Naive thymus-derived CD4-positive, alpha-beta T cell (primary cell): ENCODE measurements around the gene NRN1. TPM values are rescaled to one million over a fixed set of nuclear protein-coding genes. Genes with fewer than 3 reads are reported as not detected.
A peak's percentile ranks its signal among the peaks of the same experiment; 100 is the strongest.

Source experiments
- ATAC-seq: fragments of 150-1000 bp; cut with Tn5 transposase; 2 replicates; pipeline ENCODE4 v1.10.0; 2021; ENCODE audit warnings: mild to moderate bottlenecking, moderate library complexity
- CTCF ChIA-PET: fragments of 350-600 bp; sonication (Branson Sonifier 250); formaldehyde crosslinking; loops from one replicate; lab custom pipeline; 2021; ENCODE audit warnings: antibody characterized with exemption; lab: Charles Lee
- POLR2A ChIA-PET: fragments of 350-600 bp; sonication (Branson Sonifier 250); formaldehyde crosslinking; loops from one replicate; lab custom pipeline; 2021; ENCODE audit warnings: antibody characterized with exemption, inconsistent platforms; lab: Charles Lee
- DNase-seq, 9 donors: peaks; one replicate each; pipeline versions ENCODE4 v3.0.0 to v3.0.0-alpha.2; 2020 to 2022; ENCODE audit warnings: mixed read lengths in 1 of 9
- H3K27ac ChIP-seq: one replicate; pipeline ENCODE4 v1.7.0; 2013; ENCODE audit warnings: mild to moderate bottlenecking, low read depth, low read length, moderate library complexity
- H3K27me3 ChIP-seq, 2 donors: one replicate each; pipeline ENCODE4 v1.7.0; 2013; ENCODE audit warnings: low read length in 2 of 2, mild to moderate bottlenecking in 2 of 2, moderate library complexity in 2 of 2; ENCODE audit not compliant: control insufficient read depth in 2 of 2, insufficient read depth in 2 of 2
- H3K36me3 ChIP-seq, 3 experiments: 1 replicate in 2 of 3; 2 replicates in 1 of 3; pipeline ENCODE4 v1.7.0; 2013; ENCODE audit warnings: low read length in 3 of 3, mild to moderate bottlenecking in 3 of 3, moderate library complexity in 1 of 3; ENCODE audit not compliant: insufficient read depth in 3 of 3, control insufficient read depth in 2 of 3
- H3K4me1 ChIP-seq, 2 donors: one replicate each; pipeline ENCODE4 v1.7.0; 2013; ENCODE audit warnings: low read length in 2 of 2, mild to moderate bottlenecking in 2 of 2, moderate library complexity in 1 of 2; ENCODE audit not compliant: control insufficient read depth in 2 of 2, insufficient read depth in 2 of 2
- H3K4me3 ChIP-seq: 2 replicates; pipeline ENCODE4 v1.7.0; 2013; ENCODE audit warnings: mild to moderate bottlenecking, low read length
- H3K9me3 ChIP-seq, 3 experiments: 1 replicate in 2 of 3; 2 replicates in 1 of 3; pipeline ENCODE4 v1.7.0; 2013; ENCODE audit warnings: low read length in 3 of 3; ENCODE audit not compliant: control insufficient read depth in 2 of 3
- H3K27ac Mint-ChIP-seq, 9 donors: one replicate each; pipeline ENCODE4 v1.8.0; 2020 to 2022; ENCODE audit warnings: mixed read lengths in 9 of 9, mild to moderate bottlenecking in 8 of 9, moderate library complexity in 5 of 9, inconsistent platforms in 2 of 9
- H3K27me3 Mint-ChIP-seq, 5 donors: one replicate each; pipeline ENCODE4 v1.8.0; 2021 to 2022; ENCODE audit warnings: mixed read lengths in 5 of 5, mild to moderate bottlenecking in 1 of 5
- H3K36me3 Mint-ChIP-seq, 5 donors: one replicate each; pipeline ENCODE4 v1.8.0; 2020 to 2022; ENCODE audit warnings: mixed read lengths in 5 of 5, mild to moderate bottlenecking in 3 of 5, inconsistent platforms in 1 of 5
- H3K4me1 Mint-ChIP-seq, 7 donors: one replicate each; pipeline ENCODE4 v1.8.0; 2020 to 2022; ENCODE audit warnings: mixed read lengths in 7 of 7, mild to moderate bottlenecking in 3 of 7, inconsistent platforms in 1 of 7
- H3K4me3 Mint-ChIP-seq, 10 donors: one replicate each; pipeline ENCODE4 v1.8.0; 2020 to 2022; ENCODE audit warnings: mild to moderate bottlenecking in 10 of 10, mixed read lengths in 10 of 10, moderate library complexity in 6 of 10, inconsistent platforms in 2 of 10
- H3K9me3 Mint-ChIP-seq, 11 donors: one replicate each; pipeline ENCODE4 v1.8.0; 2020 to 2022; ENCODE audit warnings: mixed read lengths in 11 of 11, mild to moderate bottlenecking in 4 of 11, inconsistent platforms in 1 of 11, moderate library complexity in 1 of 11
- intact Hi-C, 2 donors: fragments of 100-400 bp; cut with micrococcal nuclease; formaldehyde crosslinking; loops; one replicate each; pipeline ENCODE4 v1.15.1; 2023
- polyA plus RNA-seq, 2 donors: library from polyadenylated mRNA; unstranded; fragments of 300-500 nt; fragmentation: Illumina TruSeq; gene quantifications; one replicate each; pipeline ENCODE4 v1.2.3, GENCODE V29; 2021
- total RNA-seq, 6 experiments: library from RNA in 5 of 6; stranded (reverse) in 5 of 6; gene quantifications; 1 replicate in 5 of 6; 2 replicates in 1 of 6; pipeline ENCODE4 v1.2.3 and lab custom pipeline; 2021 to 2026

NRN1 gene
- total and polyA plus RNA-seq, 7 experiments from 2014 or later: 0.19 to 9.1 (median 0.34) TPM; not detected in 2

DNA sequence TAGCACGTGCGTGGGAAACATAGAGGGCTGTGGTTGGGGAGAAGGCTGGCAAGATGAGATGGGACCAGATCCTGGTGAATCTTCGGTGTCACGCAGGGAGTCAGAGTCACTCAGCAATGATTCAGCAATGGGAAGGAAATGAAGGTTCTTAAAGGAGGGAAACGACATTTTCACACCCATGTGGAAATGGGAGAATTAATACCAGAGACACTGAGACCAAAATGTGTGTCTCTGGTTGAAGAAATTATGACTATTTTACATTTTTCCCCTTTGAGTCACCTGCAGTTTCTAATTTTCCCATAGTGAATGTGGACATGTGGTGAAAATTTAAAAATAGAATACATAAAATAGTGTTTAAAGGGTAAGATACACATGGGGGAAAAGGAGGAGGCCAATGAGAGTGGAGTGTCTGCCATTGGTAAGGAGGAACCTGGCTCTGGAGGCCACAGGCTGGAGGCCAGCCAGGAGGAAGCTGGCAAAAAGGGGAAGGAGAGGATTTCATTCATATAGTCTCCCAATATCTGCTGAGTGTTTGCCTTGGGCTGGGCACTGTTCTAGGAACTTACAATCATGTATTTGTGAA, 17.5 kb downstream of the NRN1 start:
- ATAC-seq: peak; percentile 65
- POLR2A ChIA-PET: no interaction called here
- Histone ChIP-seq H3K27me3 (peaks cover 6 to 17% of the 10 kb centered on the region in 2 donors), H3K9me3 (no peaks in the 10 kb centered on the region), H3K4me1 (peaks cover 0 to 12% of the 10 kb centered on the region in 2 donors), H3K4me3 (no peak overlapping the region), H3K27ac (no peak overlapping the region), H3K36me3 (no peaks in the 10 kb centered on the region)
- no peak for DNase-seq
- no peak overlapping the region for H3K4me3 Mint-ChIP-seq
- peaks cover 0 to 8% (median 5%) of the 10 kb centered on the region in 5 donors for H3K36me3 Mint-ChIP-seq
- peaks cover 39 to 51% (median 43%) of the 10 kb centered on the region in 5 donors for H3K27me3 Mint-ChIP-seq
- intact Hi-C loops: no loop called here
- H3K27ac Mint-ChIP-seq: no peak overlapping the region
- peaks cover 0 to 8% (median 2%) of the 10 kb centered on the region in 11 donors for H3K9me3 Mint-ChIP-seq
- H3K4me1 Mint-ChIP-seq: peaks cover 4 to 41% (median 21%) of the 10 kb centered on the region in 7 donors
- CTCF ChIA-PET: no interaction called here

DNA sequence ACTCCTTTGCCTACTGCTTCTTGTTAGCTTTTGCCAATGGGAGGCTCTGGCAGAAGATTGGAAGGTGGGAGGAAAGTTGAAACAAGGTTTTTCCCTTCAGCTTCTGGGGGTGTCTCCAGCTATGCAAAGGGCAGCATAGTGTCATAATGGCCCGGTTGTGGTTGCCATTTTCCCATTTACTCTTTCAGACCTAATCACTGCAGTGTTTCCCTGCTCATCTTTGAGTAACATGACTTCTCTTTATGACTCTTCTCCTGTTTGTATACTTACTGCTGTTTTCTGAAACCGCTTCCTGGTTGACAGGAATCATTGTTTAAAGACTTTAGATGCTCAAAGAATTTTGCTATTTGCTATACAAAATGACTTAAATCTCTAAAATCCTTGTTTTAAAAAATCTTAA, 19.9 kb downstream of the NRN1 start:
- Mint-ChIP-seq H3K4me3 (peak overlapping the region in 1 of 10 donors; percentile 27), H3K9me3 (no peaks in the 10 kb centered on the region), H3K4me1 (peaks cover 10 to 49% (median 25%) of the 10 kb centered on the region in 7 donors), H3K27me3 (peaks cover 15 to 29% (median 19%) of the 10 kb centered on the region in 5 donors), H3K36me3 (peaks cover 0 to 8% (median 0%) of the 10 kb centered on the region in 5 donors), H3K27ac (peak overlapping the region in 2 of 9 donors; percentile 47 to 51)
- CTCF ChIA-PET: no interaction called here
- Histone ChIP-seq H3K27ac (no peak overlapping the region), H3K9me3 (no peaks in the 10 kb centered on the region), H3K27me3 (no peaks in the 10 kb centered on the region), H3K36me3 (no peaks in the 10 kb centered on the region), H3K4me1 (peaks cover 0 to 24% of the 10 kb centered on the region in 2 donors), H3K4me3 (no peak overlapping the region)
- DNase-seq (no peak), ATAC-seq (no peak)
- intact Hi-C loops: no loop called here
- POLR2A ChIA-PET: interaction anchor here (0.9 kb wide), 1 partner anchor 9 kb away, joined by 3 read pairs; no protein-coding TSS in a partner anchor

DNA sequence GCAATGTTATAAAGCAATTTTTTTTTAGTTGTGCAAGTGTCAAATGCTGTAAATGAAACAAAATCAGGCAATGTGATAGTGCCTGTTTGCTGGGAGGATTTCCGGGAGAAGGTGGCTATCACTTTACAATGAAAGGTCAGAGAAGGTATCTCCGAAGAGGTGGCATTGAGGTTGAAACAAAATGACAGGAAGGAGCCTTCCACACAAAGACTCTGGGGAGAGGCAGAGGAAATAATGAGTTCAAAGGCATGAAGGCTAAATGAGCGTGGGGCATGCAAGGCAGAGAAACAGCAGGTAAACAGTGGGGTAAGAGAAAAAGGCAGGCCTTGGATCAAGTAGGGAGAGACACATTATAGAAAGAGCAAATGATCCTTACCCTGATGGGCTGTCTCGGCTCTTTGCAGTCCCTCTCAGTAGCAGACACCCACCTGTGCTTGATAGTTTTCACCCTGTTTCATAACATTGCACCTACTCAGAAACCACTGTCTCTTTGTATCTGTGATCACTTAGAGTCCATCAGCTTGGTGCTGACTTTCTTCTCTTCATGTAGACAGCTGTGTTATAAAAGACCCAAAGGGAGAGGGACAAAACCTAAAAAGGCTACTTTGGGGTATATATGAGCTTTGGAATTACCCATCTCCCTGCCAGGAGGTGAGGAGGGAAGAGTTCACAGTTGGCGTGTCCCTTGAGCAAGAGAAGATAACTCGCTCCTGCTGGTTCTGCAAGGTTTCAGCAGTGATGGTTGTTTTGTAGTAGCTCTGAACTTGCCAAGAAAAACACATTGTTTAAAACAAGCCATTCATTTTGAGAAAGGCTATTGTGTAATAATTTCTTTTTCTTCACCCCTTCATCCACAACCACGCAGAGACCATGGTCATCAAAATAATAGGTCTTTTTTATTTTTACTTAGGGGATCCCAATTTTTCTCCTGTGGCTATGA, 22.3 kb downstream of the NRN1 start:
- Histone ChIP-seq H3K9me3 (no peaks in the 10 kb centered on the region), H3K4me1 (peaks cover 0 to 24% of the 10 kb centered on the region in 2 donors), H3K27me3 (no peaks in the 10 kb centered on the region), H3K36me3 (no peaks in the 10 kb centered on the region), H3K4me3 (no peak overlapping the region), H3K27ac (no peak overlapping the region)
- H3K36me3 Mint-ChIP-seq: peaks cover 0 to 12% (median 0%) of the 10 kb centered on the region in 5 donors
- H3K9me3 Mint-ChIP-seq: peaks cover 0 to 4% (median 0%) of the 10 kb centered on the region in 11 donors
- H3K4me3 Mint-ChIP-seq: peak overlapping the region in 9 of 10 donors; percentile 13 to 71 (median 44)
- H3K4me1 Mint-ChIP-seq: peaks cover 8 to 67% (median 30%) of the 10 kb centered on the region in 7 donors
- peaks cover 4 to 15% (median 9%) of the 10 kb centered on the region in 5 donors for H3K27me3 Mint-ChIP-seq
- ChIA-PET CTCF (interaction anchor here (0.5 to 1.1 kb wide), 4 partner anchors 117 to 841 kb away, joined by 3 read pairs; no protein-coding TSS in a partner anchor), POLR2A (no interaction called here)
- intact Hi-C loops: loop anchor here (5.0 kb wide), 2 partner anchors 38 to 357 kb away; no protein-coding TSS in a partner anchor
- ATAC-seq: peak; percentile 20
- DNase-seq: peak in 3 of 9 donors; percentile 11 to 45 (median 39)
- H3K27ac Mint-ChIP-seq: peak overlapping the region in 8 of 9 donors; percentile 14 to 75 (median 50)

- ATAC-seq (no peak), DNase-seq (no peak)
- Histone ChIP-seq H3K9me3 (no peaks in the 10 kb centered on the region), H3K27me3 (no peaks in the 10 kb centered on the region), H3K4me3 (no peak overlapping the region), H3K27ac (no peak overlapping the region), H3K4me1 (peaks cover 0 to 20% of the 10 kb centered on the region in 2 donors), H3K36me3 (no peaks in the 10 kb centered on the region)
- H3K9me3 Mint-ChIP-seq: peaks cover 0 to 4% (median 0%) of the 10 kb centered on the region in 11 donors
- ChIA-PET CTCF (interaction anchor here (0.8 kb wide), 1 partner anchor 13 kb away, joined by 3 read pairs; no protein-coding TSS in a partner anchor), POLR2A (no interaction called here)
- intact Hi-C loops: loop anchor here (5.0 kb wide), 2 partner anchors 41 to 354 kb away; no protein-coding TSS in a partner anchor
- H3K4me3 Mint-ChIP-seq: peak overlapping the region in 1 of 10 donors; percentile 16
- H3K36me3 Mint-ChIP-seq: peaks cover 0 to 7% (median 0%) of the 10 kb centered on the region in 5 donors
- peaks cover 0 to 17% (median 0%) of the 10 kb centered on the region in 5 donors for H3K27me3 Mint-ChIP-seq
- peak overlapping the region in 1 of 9 donors; percentile 19 for H3K27ac Mint-ChIP-seq
- H3K4me1 Mint-ChIP-seq: peaks cover 6 to 47% (median 18%) of the 10 kb centered on the region in 7 donors
These were observed 25.3 kb downstream of the NRN1 start for GRCh38 chr6:5981126-5982026.

DNA sequence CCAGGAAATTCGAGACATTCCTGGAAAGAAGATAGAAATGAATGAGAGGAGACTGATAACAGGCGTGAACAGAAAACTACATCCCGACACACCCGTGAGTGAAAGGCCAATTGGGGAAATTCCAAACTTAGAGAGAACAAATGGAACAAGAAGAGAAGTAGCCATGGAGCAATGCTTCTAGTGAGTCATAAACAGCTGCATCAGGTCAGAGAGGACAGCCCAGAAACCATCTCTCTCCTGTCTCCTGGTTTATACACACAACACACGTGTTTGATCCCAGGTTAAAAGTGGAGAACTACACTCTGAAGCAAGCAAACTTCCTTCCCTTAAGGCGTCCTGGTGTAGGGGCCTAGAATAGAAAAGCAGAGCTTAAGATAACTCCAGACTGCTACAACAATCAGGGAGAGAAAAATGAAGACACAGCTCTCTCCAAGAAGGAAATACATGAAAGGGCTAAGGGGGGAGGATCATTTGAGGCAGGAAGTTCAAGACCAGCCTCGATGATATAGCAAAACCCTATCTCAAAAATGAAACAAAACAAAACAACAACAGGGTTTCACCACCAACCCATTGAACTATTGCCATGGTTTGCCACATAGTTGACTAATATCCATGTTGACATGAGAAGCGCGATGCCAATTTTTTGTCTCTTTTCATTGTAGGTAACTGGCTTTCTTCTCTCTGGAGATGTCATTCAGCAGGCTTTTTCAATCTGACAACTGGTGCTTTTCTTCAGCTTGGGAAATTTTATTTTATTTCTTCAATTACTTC, 26.9 kb downstream of the NRN1 start:
- H3K4me1 ChIP-seq: peaks cover 0 to 20% of the 10 kb centered on the region in 2 donors
- Mint-ChIP-seq H3K4me1 (peaks cover 6 to 40% (median 18%) of the 10 kb centered on the region in 7 donors), H3K36me3 (peaks cover 0 to 7% (median 4%) of the 10 kb centered on the region in 5 donors), H3K27me3 (peaks cover 0 to 24% (median 0%) of the 10 kb centered on the region in 5 donors), H3K27ac (no peak overlapping the region), H3K9me3 (peaks cover 0 to 4% (median 0%) of the 10 kb centered on the region in 11 donors), H3K4me3 (no peak overlapping the region)
- no peak overlapping the region for H3K4me3 ChIP-seq
- POLR2A ChIA-PET: no interaction called here
- intact Hi-C loops: loop anchor here (5.0 kb wide), 2 partner anchors 42 to 353 kb away; no protein-coding TSS in a partner anchor
- no peaks in the 10 kb centered on the region for H3K27me3 ChIP-seq
- CTCF ChIA-PET: interaction anchor here (0.6 kb wide), 1 partner anchor 1962 kb away, joined by 3 read pairs; no protein-coding TSS in a partner anchor
- no peaks in the 10 kb centered on the region for H3K9me3 ChIP-seq
- H3K36me3 ChIP-seq: no peaks in the 10 kb centered on the region
- ATAC-seq: peak; percentile 66
- no peak for DNase-seq
- H3K27ac ChIP-seq: no peak overlapping the region
